GM12872 (cell line): Measurements from ENCODE around the gene HMGB4.

ENCODE experiments used
- TF ChIP-seq, protein P1 (sequence below): IDR thresholded peaks from 3 replicates; pipeline ENCODE4 v1.5.1; 2011; ENCODE audit warnings: low read depth, mild to moderate bottlenecking, low read length, moderate library complexity; ENCODE audit not compliant: insufficient read depth

The HMGB4 gene

DNA sequence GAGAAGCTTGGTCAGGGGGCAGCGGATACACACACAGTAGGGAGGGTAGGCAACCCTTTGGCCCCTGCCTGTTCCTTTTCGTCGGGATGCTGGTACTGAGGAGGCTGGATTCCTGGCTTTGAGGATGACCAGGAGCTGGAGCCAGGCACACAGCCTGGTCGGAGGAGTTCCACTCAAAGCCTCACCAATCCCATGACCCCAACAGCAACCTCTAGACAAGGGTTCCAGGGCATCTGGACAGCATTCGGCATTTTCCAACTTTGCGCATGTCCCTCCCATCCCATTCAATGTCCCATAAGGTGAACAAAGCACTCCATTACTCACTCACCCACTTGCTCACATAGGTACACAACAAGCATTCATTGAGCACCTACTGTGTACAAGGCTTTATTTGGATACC lies 42.6 kb upstream of the HMGB4 start:
- TF ChIP-seq, protein P1, sequence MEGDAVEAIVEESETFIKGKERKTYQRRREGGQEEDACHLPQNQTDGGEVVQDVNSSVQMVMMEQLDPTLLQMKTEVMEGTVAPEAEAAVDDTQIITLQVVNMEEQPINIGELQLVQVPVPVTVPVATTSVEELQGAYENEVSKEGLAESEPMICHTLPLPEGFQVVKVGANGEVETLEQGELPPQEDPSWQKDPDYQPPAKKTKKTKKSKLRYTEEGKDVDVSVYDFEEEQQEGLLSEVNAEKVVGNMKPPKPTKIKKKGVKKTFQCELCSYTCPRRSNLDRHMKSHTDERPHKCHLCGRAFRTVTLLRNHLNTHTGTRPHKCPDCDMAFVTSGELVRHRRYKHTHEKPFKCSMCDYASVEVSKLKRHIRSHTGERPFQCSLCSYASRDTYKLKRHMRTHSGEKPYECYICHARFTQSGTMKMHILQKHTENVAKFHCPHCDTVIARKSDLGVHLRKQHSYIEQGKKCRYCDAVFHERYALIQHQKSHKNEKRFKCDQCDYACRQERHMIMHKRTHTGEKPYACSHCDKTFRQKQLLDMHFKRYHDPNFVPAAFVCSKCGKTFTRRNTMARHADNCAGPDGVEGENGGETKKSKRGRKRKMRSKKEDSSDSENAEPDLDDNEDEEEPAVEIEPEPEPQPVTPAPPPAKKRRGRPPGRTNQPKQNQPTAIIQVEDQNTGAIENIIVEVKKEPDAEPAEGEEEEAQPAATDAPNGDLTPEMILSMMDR, result no peak

DNA sequence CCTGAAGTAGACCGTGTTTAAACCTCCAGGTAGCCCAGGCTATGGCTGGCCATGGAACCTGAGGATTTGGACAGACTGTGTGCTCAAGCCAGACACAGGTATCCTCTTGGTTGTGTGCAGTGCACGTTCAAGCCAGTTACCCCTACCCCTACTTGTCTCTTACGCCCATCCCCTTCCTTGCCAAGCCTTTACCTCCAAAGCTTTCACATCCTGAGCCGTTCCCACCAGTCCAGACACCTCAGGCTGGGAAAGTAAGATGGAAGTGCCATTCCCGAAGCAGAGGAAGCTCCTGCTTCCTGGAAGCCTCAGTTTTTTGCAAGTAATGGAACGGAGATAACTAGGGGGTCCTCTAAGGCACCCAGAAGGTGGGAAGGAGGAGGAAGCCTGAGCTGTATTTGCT lies 41.5 kb upstream of the HMGB4 start:
- TF ChIP-seq, protein P1, result no peak

DNA sequence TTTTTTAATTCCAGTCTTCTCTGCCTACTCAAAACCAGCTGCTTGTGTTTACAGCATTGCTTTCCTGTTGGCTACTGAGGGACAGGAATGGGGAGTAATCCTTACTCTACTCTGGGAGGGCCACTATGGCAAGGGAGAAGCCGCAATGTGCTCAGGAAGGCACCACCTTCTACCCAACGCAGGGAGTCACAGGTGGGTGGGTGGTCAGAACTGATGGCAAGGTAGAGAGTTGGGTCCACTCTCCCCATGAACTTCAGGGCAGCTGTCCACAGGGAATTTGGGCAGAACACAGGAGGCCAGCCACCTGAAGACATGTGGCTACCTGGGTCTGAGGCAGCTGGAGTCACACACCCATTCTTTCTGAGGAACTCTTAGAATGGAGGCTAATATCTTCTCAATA lies 40.5 kb upstream of the HMGB4 start:
- TF ChIP-seq, protein P1, result no peak

DNA sequence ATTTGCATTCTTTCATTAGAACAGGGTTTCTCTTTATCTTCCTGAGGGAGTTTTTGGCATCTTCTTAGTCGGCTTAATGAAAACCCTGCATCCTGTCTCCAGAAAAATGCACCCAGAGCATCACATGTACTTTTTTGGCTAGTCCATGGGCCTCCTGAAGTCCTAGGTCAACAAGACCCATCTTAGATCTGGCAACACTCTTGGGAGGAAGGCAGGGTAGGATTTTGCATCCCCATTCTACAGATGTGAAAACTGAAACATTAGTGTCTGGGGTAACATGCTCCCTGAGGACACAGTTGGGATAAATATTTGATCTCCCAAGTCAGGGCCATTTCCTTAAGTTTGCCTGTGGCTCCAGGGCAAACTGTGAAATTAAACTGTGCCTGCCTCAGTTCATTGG lies 40.0 kb upstream of the HMGB4 start:
- TF ChIP-seq, protein P1, result no peak

DNA sequence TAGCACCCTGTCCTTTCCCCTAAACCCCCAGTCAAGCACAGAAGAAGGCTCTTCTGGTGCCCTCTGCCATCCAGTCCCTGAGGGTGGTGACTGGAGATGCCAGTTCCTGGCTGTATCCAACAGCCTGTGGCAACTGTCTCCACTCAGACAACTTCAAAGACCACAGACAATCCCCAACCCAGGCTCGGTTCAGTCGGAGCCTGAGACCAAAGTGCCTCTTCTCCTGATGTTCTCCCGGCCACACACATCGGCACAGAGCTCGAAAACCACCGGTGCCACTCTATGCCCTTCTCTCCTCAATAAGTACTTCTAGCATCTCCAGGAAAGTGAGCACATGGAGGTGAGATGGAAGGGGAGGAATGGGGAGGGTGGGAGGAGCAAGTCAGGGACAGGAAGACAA lies 39.6 kb upstream of the HMGB4 start:
- TF ChIP-seq, protein P1, result no peak

DNA sequence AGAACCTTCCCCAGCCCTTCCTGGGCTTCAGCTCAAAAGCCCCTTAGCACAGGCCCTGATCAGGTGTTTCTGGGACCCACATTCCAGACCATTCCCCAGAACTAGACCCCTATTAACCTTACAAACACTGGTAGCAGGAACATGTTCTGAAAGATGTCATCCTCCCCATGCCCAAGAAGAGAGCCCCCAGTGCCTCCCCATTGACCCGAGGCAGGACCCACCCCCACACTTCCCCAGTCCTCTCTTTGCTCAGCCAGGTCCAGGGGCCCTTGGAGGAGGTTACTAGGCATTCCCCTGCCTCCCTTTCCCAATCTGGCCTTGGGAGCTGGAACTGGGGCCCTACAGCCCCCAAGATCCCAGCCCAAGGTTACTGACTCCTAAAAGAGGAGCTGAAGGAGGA lies 38.9 kb upstream of the HMGB4 start:
- TF ChIP-seq, protein P1, result no peak

DNA sequence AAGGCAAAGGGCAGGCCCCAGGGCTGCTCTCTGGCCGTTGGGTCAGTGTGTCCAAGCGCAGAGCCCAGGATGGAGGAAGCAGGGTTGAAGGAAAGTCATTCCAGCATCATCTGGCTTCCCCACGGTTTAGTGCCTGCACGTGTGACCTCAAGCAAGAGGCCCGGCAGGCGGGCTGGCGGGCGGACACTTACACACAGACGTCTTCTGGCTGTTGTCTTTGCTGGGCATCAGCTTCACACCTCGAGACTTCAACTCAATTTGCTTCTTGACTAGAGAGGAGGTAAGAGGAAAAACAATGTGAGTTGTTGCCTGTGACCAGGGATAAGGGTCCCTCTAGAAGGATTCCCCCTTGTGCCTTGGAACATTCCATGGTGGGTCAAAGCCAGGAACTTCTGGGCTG lies 38.4 kb upstream of the HMGB4 start:
- TF ChIP-seq, protein P1, result no peak

DNA sequence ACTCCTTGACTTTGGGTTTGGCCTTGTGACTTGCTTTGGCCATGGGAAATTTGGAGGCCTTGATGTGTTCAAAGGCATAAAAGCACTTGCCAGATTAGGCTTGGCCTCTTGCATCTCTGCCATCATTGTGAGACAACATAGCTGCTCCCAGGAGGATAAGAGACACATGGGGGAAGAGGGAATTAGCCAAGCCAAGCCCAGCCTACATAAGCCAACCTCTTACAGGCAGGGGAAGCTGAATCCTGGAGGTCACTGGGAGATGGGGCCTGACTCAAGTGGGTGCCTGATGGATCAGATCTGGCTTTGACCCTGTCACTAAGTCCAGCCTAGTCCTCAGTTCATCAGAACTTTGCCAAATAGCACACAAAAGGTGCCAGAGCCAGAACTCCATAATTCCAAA lies 37.6 kb upstream of the HMGB4 start:
- TF ChIP-seq, protein P1, result no peak
